ENCODE results near the gene CDS1. TPM values are rescaled to one million over a fixed set of nuclear protein-coding genes. Genes with fewer than 3 reads are reported as not detected.
"Not testable (repeated sequence)": the region's sequence is repeated elsewhere in the genome, so short reads cannot be mapped to it uniquely, and the experiment has no call there.

Gene CDS1
- total RNA-seq, 2 donors from 2014 or later: 5.8 to 8.9 TPM

DNA sequence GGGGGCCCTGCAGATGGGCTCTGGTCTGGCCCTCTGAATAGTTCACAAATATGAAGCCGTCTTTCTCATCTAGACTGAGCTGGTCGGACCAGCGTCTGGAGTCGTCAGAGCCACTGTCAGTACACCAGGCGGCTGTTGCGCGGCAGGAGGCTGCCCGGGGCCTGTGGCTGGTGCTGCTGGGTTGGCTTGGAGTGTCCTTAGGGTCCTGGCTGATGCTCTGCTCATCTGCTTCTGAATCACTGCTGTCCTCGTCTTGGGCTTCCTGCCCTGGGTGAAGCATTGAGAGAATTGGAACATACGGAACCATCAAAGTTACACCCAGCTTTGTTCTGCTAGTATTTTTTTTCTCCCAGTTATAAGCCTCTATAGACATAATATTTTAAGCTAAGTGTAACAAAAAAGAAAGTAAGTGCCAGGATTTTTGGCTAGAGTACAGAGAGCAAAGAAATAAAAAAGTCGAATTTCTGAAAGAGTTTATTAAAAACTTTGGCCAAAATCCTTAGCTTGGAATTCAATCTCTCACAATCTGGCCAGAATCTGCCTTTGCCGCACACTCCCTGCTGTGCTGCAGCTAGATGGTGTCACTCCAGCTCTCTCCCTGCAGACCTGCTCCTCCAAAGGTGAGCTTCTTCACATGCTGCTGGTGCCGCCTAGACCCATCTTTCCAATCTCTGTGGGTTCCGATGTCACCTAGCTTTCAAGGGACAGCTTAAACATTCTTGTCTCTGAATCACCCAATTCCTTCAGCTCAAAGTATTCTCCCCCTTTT is 96.2 kb downstream of the CDS1 start:
- Histone ChIP-seq H3K9me3 (ENCODE audit: control insufficient read depth, low read length) (no peaks in the 10 kb centered on the region), H3K36me3 (ENCODE audit: control insufficient read depth, insufficient read depth, low read length) (peaks cover 85% of the 10 kb centered on the region), H3K9ac (ENCODE audit: extremely low read depth, low read length, poor library complexity, severe bottlenecking) (no peak overlapping the region), H3K4me1 (ENCODE audit: control insufficient read depth, insufficient read depth, low read length) (peaks cover 25% of the 10 kb centered on the region), H3K27me3 (ENCODE audit: control insufficient read depth, insufficient read depth, low read length, poor library complexity, severe bottlenecking) (no peaks in the 10 kb centered on the region), H3K4me3 (ENCODE audit: low read length) (no peak overlapping the region), H3K27ac (ENCODE audit: low read depth, low read length) (no peak overlapping the region)
- Mint-ChIP-seq H3K27ac (peak overlapping the region; percentile 44), H3K4me1 (peaks cover 35% of the 10 kb centered on the region), H3K36me3 (ENCODE audit: low read depth) (peaks cover 70% of the 10 kb centered on the region), H3K27me3 (ENCODE audit: insufficient read depth) (no peaks in the 10 kb centered on the region), H3K9me3 (no peaks in the 10 kb centered on the region), H3K4me3 (no peak overlapping the region)
- TF ChIP-seq, protein P1, sequence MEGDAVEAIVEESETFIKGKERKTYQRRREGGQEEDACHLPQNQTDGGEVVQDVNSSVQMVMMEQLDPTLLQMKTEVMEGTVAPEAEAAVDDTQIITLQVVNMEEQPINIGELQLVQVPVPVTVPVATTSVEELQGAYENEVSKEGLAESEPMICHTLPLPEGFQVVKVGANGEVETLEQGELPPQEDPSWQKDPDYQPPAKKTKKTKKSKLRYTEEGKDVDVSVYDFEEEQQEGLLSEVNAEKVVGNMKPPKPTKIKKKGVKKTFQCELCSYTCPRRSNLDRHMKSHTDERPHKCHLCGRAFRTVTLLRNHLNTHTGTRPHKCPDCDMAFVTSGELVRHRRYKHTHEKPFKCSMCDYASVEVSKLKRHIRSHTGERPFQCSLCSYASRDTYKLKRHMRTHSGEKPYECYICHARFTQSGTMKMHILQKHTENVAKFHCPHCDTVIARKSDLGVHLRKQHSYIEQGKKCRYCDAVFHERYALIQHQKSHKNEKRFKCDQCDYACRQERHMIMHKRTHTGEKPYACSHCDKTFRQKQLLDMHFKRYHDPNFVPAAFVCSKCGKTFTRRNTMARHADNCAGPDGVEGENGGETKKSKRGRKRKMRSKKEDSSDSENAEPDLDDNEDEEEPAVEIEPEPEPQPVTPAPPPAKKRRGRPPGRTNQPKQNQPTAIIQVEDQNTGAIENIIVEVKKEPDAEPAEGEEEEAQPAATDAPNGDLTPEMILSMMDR (conservative IDR thresholded peaks at IDR 0.05): no peak
- WGBS, 2 experiments (ENCODE audit: insufficient coverage in 1 of 2, insufficient read length in 1 of 2): 92 to 97% methylated on average over 9 to 14 of the region's 14 CpGs
- DNase-seq: no peak

GRCh38 chr4:84680956-84681355 is 98.0 kb downstream of the CDS1 start:
- TF ChIP-seq, protein P1 (conservative IDR thresholded peaks at IDR 0.05): no peak
- H3K27ac Mint-ChIP-seq: no peak overlapping the region
- H3K4me3 Mint-ChIP-seq: no peak overlapping the region
- 86 to 98% methylated on average over 4 of the region's 4 CpGs for WGBS, 2 experiments (ENCODE audit: insufficient coverage in 1 of 2, insufficient read length in 1 of 2)
- peaks cover 35% of the 10 kb centered on the region for H3K4me1 Mint-ChIP-seq
- Histone ChIP-seq H3K27me3 (ENCODE audit: control insufficient read depth, insufficient read depth, low read length, poor library complexity, severe bottlenecking) (no peaks in the 10 kb centered on the region), H3K4me3 (ENCODE audit: low read length) (no peak overlapping the region), H3K4me1 (ENCODE audit: control insufficient read depth, insufficient read depth, low read length) (peaks cover 25% of the 10 kb centered on the region), H3K36me3 (ENCODE audit: control insufficient read depth, insufficient read depth, low read length) (peaks cover 90% of the 10 kb centered on the region), H3K9ac (ENCODE audit: extremely low read depth, low read length, poor library complexity, severe bottlenecking) (no peak overlapping the region), H3K9me3 (ENCODE audit: control insufficient read depth, low read length) (no peaks in the 10 kb centered on the region), H3K27ac (ENCODE audit: low read depth, low read length) (no peak overlapping the region)
- no peak for DNase-seq
- peaks cover 79% of the 10 kb centered on the region for H3K36me3 Mint-ChIP-seq (ENCODE audit: low read depth)
- no peaks in the 10 kb centered on the region for H3K27me3 Mint-ChIP-seq (ENCODE audit: insufficient read depth)
- no peaks in the 10 kb centered on the region for H3K9me3 Mint-ChIP-seq

DNA sequence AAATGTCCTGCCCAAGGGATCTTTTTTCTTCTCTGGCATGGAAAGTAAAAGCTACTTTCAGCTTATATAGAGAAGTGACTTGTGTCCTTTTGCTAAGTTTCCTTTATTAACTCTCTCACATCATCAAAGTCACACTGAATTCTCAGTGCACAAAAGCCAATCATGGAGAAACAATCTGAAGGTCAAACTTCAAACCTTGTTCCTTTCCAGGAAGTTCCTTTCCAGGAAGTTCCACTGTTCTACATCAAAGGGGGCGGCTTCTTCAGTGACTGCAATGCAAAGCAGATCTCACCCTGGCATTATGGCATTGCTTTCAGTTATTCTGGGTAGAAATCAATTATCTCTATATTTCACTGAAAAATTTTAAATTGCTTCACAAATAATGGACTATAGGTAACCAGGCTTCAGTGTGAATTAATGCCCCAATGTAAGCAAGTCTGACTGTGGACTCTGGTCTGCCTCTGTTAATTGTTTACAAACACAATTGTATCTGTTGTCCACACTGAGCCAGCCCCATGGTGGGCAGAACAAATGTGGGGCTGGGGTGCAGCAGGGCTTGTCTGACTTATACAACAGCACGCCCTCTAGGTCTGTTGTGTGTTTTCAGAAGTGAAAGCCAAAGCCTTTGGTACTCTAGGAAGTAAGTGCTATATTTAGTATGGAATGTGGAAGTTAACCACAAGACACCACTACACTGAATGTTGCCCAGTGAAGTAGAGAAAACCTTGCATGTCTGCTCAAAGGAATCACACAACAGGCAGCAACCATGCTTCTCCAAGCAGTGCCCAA is 98.8 kb downstream of the CDS1 start:
- TF ChIP-seq, protein P1 (conservative IDR thresholded peaks at IDR 0.05): no peak
- H3K4me3 ChIP-seq (ENCODE audit: low read length): no peak overlapping the region
- H3K9me3 ChIP-seq (ENCODE audit: control insufficient read depth, low read length): no peaks in the 10 kb centered on the region
- H3K36me3 ChIP-seq (ENCODE audit: control insufficient read depth, insufficient read depth, low read length): peaks cover 88% of the 10 kb centered on the region
- peak overlapping the region; percentile 28 for H3K27ac ChIP-seq (ENCODE audit: low read depth, low read length)
- no peak overlapping the region for H3K9ac ChIP-seq (ENCODE audit: extremely low read depth, low read length, poor library complexity, severe bottlenecking)
- no peaks in the 10 kb centered on the region for H3K27me3 ChIP-seq (ENCODE audit: control insufficient read depth, insufficient read depth, low read length, poor library complexity, severe bottlenecking)
- 95% methylated on average over 2 of the region's 2 CpGs; no CpG with 5 or more reads in 1 of the 2 experiments for WGBS, 2 experiments (ENCODE audit: insufficient coverage in 1 of 2, insufficient read length in 1 of 2)
- no peaks in the 10 kb centered on the region for H3K9me3 Mint-ChIP-seq
- H3K36me3 Mint-ChIP-seq (ENCODE audit: low read depth): peaks cover 78% of the 10 kb centered on the region
- no peak overlapping the region for H3K4me3 Mint-ChIP-seq
- peaks cover 35% of the 10 kb centered on the region for H3K4me1 Mint-ChIP-seq
- H3K27ac Mint-ChIP-seq: peak overlapping the region; percentile 42
- no peaks in the 10 kb centered on the region for H3K27me3 Mint-ChIP-seq (ENCODE audit: insufficient read depth)
- DNase-seq: no peak
- peaks cover 25% of the 10 kb centered on the region for H3K4me1 ChIP-seq (ENCODE audit: control insufficient read depth, insufficient read depth, low read length)

- not testable (repeated sequence) for H3K4me3 Mint-ChIP-seq; H3K4me3 ChIP-seq (ENCODE audit: low read length); H3K9me3 Mint-ChIP-seq; H3K27me3 Mint-ChIP-seq (ENCODE audit: insufficient read depth); DNase-seq; H3K27me3 ChIP-seq (ENCODE audit: control insufficient read depth, insufficient read depth, low read length, poor library complexity, severe bottlenecking); H3K9me3 ChIP-seq (ENCODE audit: control insufficient read depth, low read length); H3K9ac ChIP-seq (ENCODE audit: extremely low read depth, low read length, poor library complexity, severe bottlenecking); H3K27ac Mint-ChIP-seq; H3K27ac ChIP-seq (ENCODE audit: low read depth, low read length)
- Histone ChIP-seq H3K4me1 (ENCODE audit: control insufficient read depth, insufficient read depth, low read length) (peaks cover 21% of the 10 kb centered on the region), H3K36me3 (ENCODE audit: control insufficient read depth, insufficient read depth, low read length) (peaks cover 80% of the 10 kb centered on the region)
- WGBS, 2 experiments (ENCODE audit: insufficient coverage in 1 of 2, insufficient read length in 1 of 2): 78 to 86% methylated on average over 2 to 4 of the region's 4 CpGs
- Mint-ChIP-seq H3K36me3 (ENCODE audit: low read depth) (peaks cover 75% of the 10 kb centered on the region), H3K4me1 (peaks cover 35% of the 10 kb centered on the region)
Observed at GRCh38 chr4:84682661-84683060, 99.7 kb downstream of the CDS1 start.
